ENCODE data around the gene FSTL4. TPM values are rescaled to one million over a fixed set of nuclear protein-coding genes. Genes with fewer than 3 reads are reported as not detected.

FSTL4 gene
- total RNA-seq, 1 donor from 2014 or later: 14.3 TPM

GRCh38 chr5:133250527-133250926, 361.8 kb downstream of the FSTL4 start:
- Mint-ChIP-seq H3K27me3 (ENCODE audit: low read depth) (no peaks in the 10 kb centered on the region), H3K27ac (no peak overlapping the region), H3K36me3 (no peaks in the 10 kb centered on the region), H3K4me1 (peaks cover 2% of the 10 kb centered on the region), H3K9me3 (no peaks in the 10 kb centered on the region), H3K4me3 (no peak overlapping the region)
- no peak for TF ChIP-seq CTCF (IDR thresholded peaks at IDR 0.05; ENCODE audit: unreplicated experiment)
- DNase-seq (ENCODE audit: low spot score in 2 of 2, unreplicated experiment in 2 of 2): no peak

- Mint-ChIP-seq H3K9me3 (no peaks in the 10 kb centered on the region), H3K4me3 (no peak overlapping the region), H3K4me1 (peaks cover 2% of the 10 kb centered on the region), H3K27ac (no peak overlapping the region), H3K27me3 (ENCODE audit: low read depth) (no peaks in the 10 kb centered on the region), H3K36me3 (no peaks in the 10 kb centered on the region)
- no peak for DNase-seq (ENCODE audit: low spot score in 2 of 2, unreplicated experiment in 2 of 2)
- TF ChIP-seq CTCF (IDR thresholded peaks at IDR 0.05; ENCODE audit: unreplicated experiment): no peak
Measured at GRCh38 chr5:133249593-133249992, 362.7 kb downstream of the FSTL4 start.

GRCh38 chr5:133247881-133248624, 364.3 kb downstream of the FSTL4 start:
- Mint-ChIP-seq H3K4me3 (no peak overlapping the region), H3K36me3 (no peaks in the 10 kb centered on the region), H3K4me1 (peaks cover 2% of the 10 kb centered on the region), H3K27ac (no peak overlapping the region), H3K9me3 (no peaks in the 10 kb centered on the region), H3K27me3 (ENCODE audit: low read depth) (no peaks in the 10 kb centered on the region)
- TF ChIP-seq CTCF (IDR thresholded peaks at IDR 0.05; ENCODE audit: unreplicated experiment): no peak
- no peak for DNase-seq (ENCODE audit: low spot score in 2 of 2, unreplicated experiment in 2 of 2)

- Mint-ChIP-seq H3K4me3 (no peak overlapping the region), H3K27ac (no peak overlapping the region), H3K4me1 (peaks cover 2% of the 10 kb centered on the region), H3K9me3 (no peaks in the 10 kb centered on the region), H3K27me3 (ENCODE audit: low read depth) (no peaks in the 10 kb centered on the region), H3K36me3 (no peaks in the 10 kb centered on the region)
- no peak for TF ChIP-seq CTCF (IDR thresholded peaks at IDR 0.05; ENCODE audit: unreplicated experiment)
- DNase-seq (ENCODE audit: low spot score in 2 of 2, unreplicated experiment in 2 of 2): no peak
Measured at GRCh38 chr5:133247151-133247709, 365.1 kb downstream of the FSTL4 start.

GRCh38 chr5:133246376-133247150, 365.8 kb downstream of the FSTL4 start:
- H3K27me3 Mint-ChIP-seq (ENCODE audit: low read depth): no peaks in the 10 kb centered on the region
- no peak overlapping the region for H3K27ac Mint-ChIP-seq
- no peak overlapping the region for H3K4me3 Mint-ChIP-seq
- DNase-seq (ENCODE audit: low spot score in 2 of 2, unreplicated experiment in 2 of 2): no peak
- TF ChIP-seq CTCF (IDR thresholded peaks at IDR 0.05; ENCODE audit: unreplicated experiment): no peak
- H3K36me3 Mint-ChIP-seq: no peaks in the 10 kb centered on the region
- no peaks in the 10 kb centered on the region for H3K9me3 Mint-ChIP-seq
- H3K4me1 Mint-ChIP-seq: peaks cover 2% of the 10 kb centered on the region
